A549 (cell line): ENCODE measurements around the gene SUFU. TPM values are rescaled to one million over a fixed set of nuclear protein-coding genes. Genes with fewer than 3 reads are reported as not detected.

Experiments
- ATAC-seq, 2 experiments: fragments of 200-7000 bp in 1 of 2; fragments of >200 bp in 1 of 2; cut with Nextera tagmentation in 1 of 2; cut with Tn5 transposase in 1 of 2; 3 replicates each; pipeline versions ENCODE4 v1.8.0 to v1.9.1; 2018 to 2020; ENCODE audit warnings: mild to moderate bottlenecking in 1 of 2, moderate library complexity in 1 of 2
- CTCF ChIA-PET: fragments of 300-600 bp; sonication (Branson Sonifier 250); formaldehyde crosslinking; extraction: SDS; loops from one replicate; lab custom pipeline; 2021; ENCODE audit warnings: antibody characterized with exemption, inconsistent platforms; lab: Yijun Ruan, JAX
- POLR2A ChIA-PET: fragments of 350-600 bp; formaldehyde crosslinking; extraction: SDS; loops from one replicate; lab custom pipeline; 2021; ENCODE audit warnings: antibody characterized with exemption, inconsistent platforms; lab: Yijun Ruan, JAX
- DNase-seq, 2 experiments: peaks; one replicate each; pipeline versions ENCODE4 v3.0.0 to v3.0.0-alpha.2; 2011 to 2016; ENCODE audit warnings: low read depth in 1 of 2, low spot score in 1 of 2
- FAIRE-seq: peaks from 2 replicates; lab custom pipeline; 2011; peaks lifted over from hg19 to GRCh38; lab: Jason Lieb, UNC
- H3K27ac ChIP-seq, 2 experiments: fragments of >200 bp; sonication (Bioruptor Twin); formaldehyde crosslinking; 3 replicates each; pipeline ENCODE4 v1.5.1; 2016 to 2017
- H3K4me1 ChIP-seq: fragments of >200 bp; sonication (Bioruptor Twin); formaldehyde crosslinking; 3 replicates; pipeline ENCODE4 v1.6.1; 2016
- H3K4me2 ChIP-seq: fragments of >200 bp; sonication (Bioruptor Twin); formaldehyde crosslinking; 3 replicates; pipeline ENCODE4 v1.6.1; 2016
- H3K4me3 ChIP-seq: fragments of >200 bp; sonication (Bioruptor Twin); formaldehyde crosslinking; 3 replicates; pipeline ENCODE4 v1.5.1; 2016
- H3K9me3 ChIP-seq: fragments of >200 bp; sonication (Bioruptor Twin); formaldehyde crosslinking; 3 replicates; pipeline ENCODE4 v1.6.1; 2016
- CBX2 ChIP-seq: fragments of 200-600 bp; sonication (generic); IDR thresholded peaks from 2 replicates; pipeline ENCODE4 v1.6.1; 2016; ENCODE audit warnings: low read depth, mild to moderate bottlenecking, borderline replicate concordance
- CBX8 ChIP-seq: fragments of 200-600 bp; sonication (generic); IDR thresholded peaks from 2 replicates; pipeline ENCODE4 v1.6.1; 2016
- CHD2 ChIP-seq: fragments of 150-350 bp; IDR thresholded peaks from 2 replicates; pipeline ENCODE4 v1.6.1; 2014; ENCODE audit warnings: low read length; ENCODE audit not compliant: partially characterized antibody
- EHF ChIP-seq: fragments of 250-450 bp; sonication (Bioruptor Pico); IDR thresholded peaks from 2 replicates; pipeline ENCODE4 v1.5.0; 2020; ENCODE audit warnings: mild to moderate bottlenecking
- EHMT2 ChIP-seq: fragments of 200-600 bp; sonication (generic); IDR thresholded peaks from 2 replicates; pipeline ENCODE4 v1.6.1; 2016; ENCODE audit warnings: antibody characterized with exemption, low read depth, mild to moderate bottlenecking, moderate library complexity
- EP300 ChIP-seq, 2 experiments: fragments of >200 bp; sonication (Bioruptor Twin); formaldehyde crosslinking; IDR thresholded peaks; 2 replicates in 1 of 2; 3 replicates in 1 of 2; pipeline ENCODE4 v1.6.1; 2016 to 2017
- FOSB ChIP-seq: fragments of 250-450 bp; sonication (Bioruptor Pico); IDR thresholded peaks from 2 replicates; pipeline ENCODE4 v1.5.0; 2020; ENCODE audit warnings: mild to moderate bottlenecking, moderate library complexity
- FOSL2 ChIP-seq, 2 experiments: fragments of 450-650 bp in 1 of 2; fragments of >200 bp in 1 of 2; sonication (Bioruptor Twin) in 1 of 2; formaldehyde crosslinking; IDR thresholded peaks; 2 replicates each; pipeline versions ENCODE4 v1.5.0 to v1.6.1; 2016 to 2020; ENCODE audit warnings: mild to moderate bottlenecking in 1 of 2, moderate library complexity in 1 of 2
- GATA3 ChIP-seq: IDR thresholded peaks from 2 replicates; pipeline ENCODE4 v1.6.1; 2012; ENCODE audit warnings: borderline replicate concordance
- HDAC2 ChIP-seq: fragments of 200-600 bp; sonication (generic); IDR thresholded peaks from 2 replicates; pipeline ENCODE4 v1.6.1; 2016
- HOXB5 ChIP-seq: fragments of 250-450 bp; sonication (Bioruptor Pico); IDR thresholded peaks from 2 replicates; pipeline ENCODE4 v1.5.0; 2020; ENCODE audit warnings: mild to moderate bottlenecking, moderate library complexity
- JUNB ChIP-seq: fragments of >200 bp; sonication (Bioruptor Twin); formaldehyde crosslinking; IDR thresholded peaks from 2 replicates; pipeline ENCODE4 v1.6.1; 2016
- KDM1A ChIP-seq: fragments of 200-600 bp; sonication (generic); IDR thresholded peaks from 2 replicates; pipeline ENCODE4 v1.6.1; 2016; ENCODE audit warnings: low read depth, mild to moderate bottlenecking
- MAZ ChIP-seq: fragments of 150-350 bp; IDR thresholded peaks from 2 replicates; pipeline ENCODE4 v1.6.1; 2014; ENCODE audit warnings: antibody characterized with exemption, low read depth, low read length, borderline replicate concordance
- MYC ChIP-seq: IDR thresholded peaks from 2 replicates; pipeline ENCODE4 v1.6.1; 2012; ENCODE audit warnings: mild to moderate bottlenecking, inconsistent platforms, low read length, improper control_type of control experiment, borderline replicate concordance
- NR3C1 ChIP-seq: fragments of >200 bp; sonication (Bioruptor Twin); formaldehyde crosslinking; IDR thresholded peaks from 3 replicates; pipeline ENCODE4 v1.6.1; 2017
- PHF8 ChIP-seq: fragments of 200-600 bp; sonication (generic); IDR thresholded peaks from 2 replicates; pipeline ENCODE4 v1.6.1; 2016; ENCODE audit warnings: low read depth, mild to moderate bottlenecking, antibody characterized with exemption, moderate library complexity, borderline replicate concordance
- POLR2A ChIP-seq: IDR thresholded peaks from 2 replicates; pipeline ENCODE4 v1.6.1; 2012; ENCODE audit warnings: mild to moderate bottlenecking, low read length
- POLR2AphosphoS2 ChIP-seq: conservative IDR thresholded peaks from 2 replicates; pipeline ENCODE4 v1.6.1; 2012; ENCODE audit warnings: low read length, improper control_type of control experiment, inconsistent platforms
- RAD21 ChIP-seq, 2 experiments: fragments of >200 bp in 1 of 2; sonication (Bioruptor Twin) in 1 of 2; formaldehyde crosslinking in 1 of 2; IDR thresholded peaks in 1 of 2; conservative IDR thresholded peaks in 1 of 2; 2 replicates in 1 of 2; 3 replicates in 1 of 2; pipeline ENCODE4 v1.6.1; 2012 to 2018; ENCODE audit warnings: inconsistent platforms in 1 of 2
- RCOR1 ChIP-seq: fragments of 150-350 bp; IDR thresholded peaks from 2 replicates; pipeline ENCODE4 v1.6.1; 2014; ENCODE audit warnings: antibody characterized with exemption, low read length, low read depth
- TP53 ChIP-seq: fragments of 250-450 bp; sonication (Bioruptor Pico); IDR thresholded peaks from 2 replicates; pipeline ENCODE4 v1.5.0; 2021; ENCODE audit warnings: mild to moderate bottlenecking, moderate library complexity
- ZC3H11A ChIP-seq: fragments of 450-650 bp; IDR thresholded peaks from 2 replicates; pipeline ENCODE4 v1.6.1; 2014; ENCODE audit warnings: antibody characterized with exemption, mild to moderate bottlenecking
- ZNF302 ChIP-seq: fragments of 250-450 bp; sonication (Bioruptor Pico); IDR thresholded peaks from 2 replicates; pipeline ENCODE4 v1.9.0; 2021; ENCODE audit warnings: inconsistent platforms, mild to moderate bottlenecking, moderate library complexity
- ZSCAN20 ChIP-seq: fragments of 250-450 bp; sonication (Bioruptor Pico); IDR thresholded peaks from 2 replicates; pipeline ENCODE4 v1.8.0; 2022; ENCODE audit warnings: mild to moderate bottlenecking, moderate library complexity
- WGBS: methylation state at CpG from one replicate; pipeline ENCODE4 v1.1.6; 2017; ENCODE audit errors: missing lambda C conversion rate; 5-methylcytosine and 5-hydroxymethylcytosine counted together
- polyA plus RNA-seq, 4 experiments: library from polyadenylated mRNA; depleted of rRNA in 3 of 4; stranded (reverse); fragments of >200 nt; fragmentation: RNase III in 1 of 4; extraction: RNeasy Plus Mini Kit Qiagen cat#74134 plus additional on column Dnase treatment in 1 of 4; gene quantifications; 2 replicates in 3 of 4; 3 replicates in 1 of 4; pipeline ENCODE4 v1.2.3, GENCODE V29; 2011 to 2017
- TF ChIP-seq, protein P1 (sequence below): fragments of >200 bp; sonication (Bioruptor Twin); formaldehyde crosslinking; IDR thresholded peaks from 3 replicates; pipeline ENCODE4 v1.6.1; 2016
- TF ChIP-seq, protein P2 (sequence below): IDR thresholded peaks from 2 replicates; pipeline ENCODE4 v1.6.1; 2012

SUFU gene
- polyA plus RNA-seq, 2 of the 4 experiments (the other 2 are of a cell fraction): 3.7 to 5.5 TPM

DNA sequence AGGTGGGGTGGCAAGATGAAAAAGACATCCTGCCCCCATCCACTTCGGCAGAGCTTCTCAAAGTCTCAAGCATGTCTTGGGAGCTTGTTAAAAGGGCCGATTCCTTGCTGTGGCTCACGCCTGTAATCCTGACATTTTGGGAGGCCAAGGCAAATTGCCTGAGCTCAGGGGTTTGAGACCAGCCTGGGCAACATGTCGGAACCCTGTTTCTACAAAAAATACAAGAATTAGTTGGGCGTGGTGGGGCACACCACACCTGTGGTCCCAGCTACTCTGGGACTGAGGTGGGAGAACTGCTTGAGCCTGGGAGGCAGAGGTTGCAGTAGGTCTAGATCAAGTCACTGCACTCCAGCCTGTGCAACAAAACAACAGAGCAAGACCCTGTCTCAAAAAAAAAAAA is 155.0 kb downstream of the SUFU start (continued):
- TF ChIP-seq, protein P1, sequence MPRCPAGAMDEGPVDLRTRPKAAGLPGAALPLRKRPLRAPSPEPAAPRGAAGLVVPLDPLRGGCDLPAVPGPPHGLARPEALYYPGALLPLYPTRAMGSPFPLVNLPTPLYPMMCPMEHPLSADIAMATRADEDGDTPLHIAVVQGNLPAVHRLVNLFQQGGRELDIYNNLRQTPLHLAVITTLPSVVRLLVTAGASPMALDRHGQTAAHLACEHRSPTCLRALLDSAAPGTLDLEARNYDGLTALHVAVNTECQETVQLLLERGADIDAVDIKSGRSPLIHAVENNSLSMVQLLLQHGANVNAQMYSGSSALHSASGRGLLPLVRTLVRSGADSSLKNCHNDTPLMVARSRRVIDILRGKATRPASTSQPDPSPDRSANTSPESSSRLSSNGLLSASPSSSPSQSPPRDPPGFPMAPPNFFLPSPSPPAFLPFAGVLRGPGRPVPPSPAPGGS: no peak
- TF ChIP-seq HDAC2 (no peak), FOSB (CRISPR knock-in tag) (no peak), ZSCAN20 (CRISPR knock-in tag) (no peak), CBX8 (no peak), EHMT2 (no peak), NR3C1 (no peak)
- TF ChIP-seq, all 56 proteins: peak for 0

DNA sequence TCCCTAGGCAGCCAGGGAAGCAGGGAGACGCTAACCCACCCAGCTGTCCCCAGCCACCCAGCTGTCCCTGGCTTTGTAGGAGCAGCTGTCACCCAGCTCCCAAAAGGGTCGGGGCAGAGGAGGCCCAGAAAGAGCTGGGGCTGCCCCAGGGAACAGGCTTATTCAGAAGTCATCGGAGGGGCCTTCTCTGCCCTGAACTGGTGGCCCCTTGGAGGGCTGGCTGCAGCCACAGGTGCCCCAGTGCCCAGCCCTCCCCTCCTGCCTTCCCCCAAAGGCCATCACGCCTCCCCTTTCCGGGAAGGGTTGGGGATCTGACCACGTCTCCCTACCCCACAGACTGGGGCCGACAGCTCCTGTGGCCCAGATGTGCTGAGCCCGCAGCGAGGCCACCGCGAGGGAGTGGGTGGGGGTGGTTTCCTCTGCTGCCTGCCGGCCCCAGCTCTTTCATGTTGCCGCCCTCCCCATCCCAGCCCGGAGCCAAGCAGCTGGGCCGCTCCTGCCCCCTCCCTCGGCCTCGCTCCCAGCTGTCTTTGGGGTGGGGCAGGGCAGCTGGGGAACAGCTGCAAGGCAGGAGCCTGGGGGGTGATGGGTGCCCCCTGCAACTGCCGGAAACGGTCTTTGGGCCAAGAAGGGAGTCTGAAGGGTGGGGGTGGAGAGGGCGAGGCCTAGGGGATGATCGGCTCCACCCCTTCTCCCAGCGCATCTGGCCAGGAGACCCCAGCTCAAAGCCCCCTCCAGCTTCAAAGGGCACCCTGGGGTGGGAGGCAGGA is 157.3 kb downstream of the SUFU start:
- 0 out of 6 replicates have a peak overlapping the region, but pooled peaks of 1 of the 2 experiments have one; percentile 17 for H3K27ac ChIP-seq
- no peaks in the 10 kb centered on the region for H3K9me3 ChIP-seq
- H3K4me3 ChIP-seq: no peak overlapping the region
- TF ChIP-seq HDAC2 (no peak), KDM1A (no peak), CHD2 (no peak), RCOR1 (no peak), GATA3 (no peak), MYC (no peak), MAZ (no peak), EP300 (IDR thresholded peaks at IDR 0.05) (no peak), ZC3H11A (no peak), EHF (CRISPR knock-in tag) (no peak), RAD21 (conservative IDR thresholded peaks at IDR 0.05 in 1 of 2, IDR thresholded peaks at IDR 0.05 in 1 of 2) (no peak), PHF8 (no peak), TP53 (no peak)
- ChIA-PET POLR2A (no interaction called here), CTCF (interaction anchor here (0.6 to 5.6 kb wide), 6 partner anchors 8 to 17 kb away, joined by 3 to 18 read pairs (median 6); no protein-coding TSS in a partner anchor)
- H3K4me2 ChIP-seq: no peak overlapping the region
- ATAC-seq (peak; percentile 22 to 35; a peak in 4 of 6 replicates), FAIRE-seq (no peak), DNase-seq (no peak)
- peaks cover 17% of the 10 kb centered on the region for H3K4me1 ChIP-seq
- 84% methylated on average over 14 of the region's 22 CpGs for WGBS

DNA sequence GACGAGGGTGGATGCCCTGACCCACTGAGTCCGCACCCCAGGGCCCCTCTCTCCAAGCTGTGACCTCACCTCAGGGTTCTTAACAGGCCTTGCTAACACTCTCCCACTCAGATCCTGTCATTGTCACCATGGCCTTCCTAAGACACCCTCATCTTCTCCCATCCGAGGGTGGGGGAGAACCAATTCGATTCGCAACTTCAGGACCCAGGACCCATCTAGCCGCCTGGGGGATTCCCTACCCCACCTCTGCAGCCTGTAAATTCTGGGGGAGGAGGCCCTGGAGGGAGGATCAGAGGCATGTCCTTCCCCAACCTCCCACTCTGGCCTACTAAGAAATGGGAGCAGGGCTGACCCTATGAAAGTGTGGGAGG is 157.9 kb downstream of the SUFU start:
- WGBS: 88% methylated on average over 6 of the region's 6 CpGs
- ChIA-PET POLR2A (no interaction called here), CTCF (interaction anchor here (0.6 to 5.6 kb wide), 5 partner anchors 8 to 17 kb away, joined by 3 to 18 read pairs (median 6); no protein-coding TSS in a partner anchor)
- DNase-seq: no peak
- Histone ChIP-seq H3K9me3 (no peaks in the 10 kb centered on the region), H3K27ac (no peak overlapping the region), H3K4me2 (no peak overlapping the region), H3K4me3 (no peak overlapping the region), H3K4me1 (peaks cover 17% of the 10 kb centered on the region)
- no peak for TF ChIP-seq ZNF302
- no peak for TF ChIP-seq PHF8
- no peak for TF ChIP-seq ZSCAN20 (CRISPR knock-in tag)
- no peak for TF ChIP-seq HOXB5 (CRISPR knock-in tag)
- TF ChIP-seq ZC3H11A: no peak
- no peak for TF ChIP-seq POLR2A
- TF ChIP-seq CBX2: no peak
- TF ChIP-seq, protein P2, sequence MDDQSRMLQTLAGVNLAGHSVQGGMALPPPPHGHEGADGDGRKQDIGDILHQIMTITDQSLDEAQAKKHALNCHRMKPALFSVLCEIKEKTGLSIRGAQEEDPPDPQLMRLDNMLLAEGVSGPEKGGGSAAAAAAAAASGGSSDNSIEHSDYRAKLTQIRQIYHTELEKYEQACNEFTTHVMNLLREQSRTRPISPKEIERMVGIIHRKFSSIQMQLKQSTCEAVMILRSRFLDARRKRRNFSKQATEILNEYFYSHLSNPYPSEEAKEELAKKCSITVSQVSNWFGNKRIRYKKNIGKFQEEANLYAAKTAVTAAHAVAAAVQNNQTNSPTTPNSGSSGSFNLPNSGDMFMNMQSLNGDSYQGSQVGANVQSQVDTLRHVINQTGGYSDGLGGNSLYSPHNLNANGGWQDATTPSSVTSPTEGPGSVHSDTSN: no peak
- TF ChIP-seq RAD21 (conservative IDR thresholded peaks at IDR 0.05 in 1 of 2, IDR thresholded peaks at IDR 0.05 in 1 of 2): no peak
- TF ChIP-seq EHMT2: no peak
- TF ChIP-seq FOSL2 (IDR thresholded peaks at IDR 0.05): no peak
- no peak for TF ChIP-seq FOSL2 (CRISPR knock-in tag; IDR thresholded peaks at IDR 0.05)
- TF ChIP-seq POLR2AphosphoS2: no peak
- no peak for TF ChIP-seq EHF (CRISPR knock-in tag)
- TF ChIP-seq EP300 (IDR thresholded peaks at IDR 0.05): no peak
- no peak for TF ChIP-seq JUNB
- ATAC-seq: peak in 1 of 2 experiments; percentile 8; a peak in 2 of 6 replicates
- FAIRE-seq: no peak
